SJCRH30 (cell line): ENCODE measurements around the gene PARD6G. TPM values are rescaled to one million over a fixed set of nuclear protein-coding genes. Genes with fewer than 3 reads are reported as not detected.
"Not testable (repeated sequence)": the region's sequence is repeated elsewhere in the genome, so short reads cannot be mapped to it uniquely, and the experiment has no call there.

Source experiments
- DNase-seq, 2 experiments: peaks; one replicate each; pipeline ENCODE4 v3.0.0-alpha.2; 2015 to 2020
- H3K27ac ChIP-seq: fragments of 250-450 bp; sonication (Bioruptor Pico); 2 replicates; pipeline ENCODE4 v1.5.1; 2020; ENCODE audit warnings: mild to moderate bottlenecking, moderate library complexity
- H3K27me3 ChIP-seq: fragments of 250-450 bp; sonication (Bioruptor Pico); 2 replicates; pipeline ENCODE4 v1.5.1; 2020; ENCODE audit warnings: mild to moderate bottlenecking, moderate library complexity
- H3K36me3 ChIP-seq: fragments of 250-450 bp; sonication (Bioruptor Pico); 2 replicates; pipeline ENCODE4 v1.5.1; 2020; ENCODE audit warnings: mild to moderate bottlenecking, moderate library complexity
- H3K4me1 ChIP-seq: fragments of 250-450 bp; sonication (Bioruptor Pico); 2 replicates; pipeline ENCODE4 v1.5.1; 2020; ENCODE audit warnings: mild to moderate bottlenecking, moderate library complexity
- H3K4me3 ChIP-seq: fragments of 250-450 bp; sonication (Bioruptor Pico); 2 replicates; pipeline ENCODE4 v1.5.1; 2020; ENCODE audit warnings: mild to moderate bottlenecking, moderate library complexity
- H3K9me3 ChIP-seq: fragments of 250-450 bp; sonication (Bioruptor Pico); replicated peaks from 2 replicates; pipeline ENCODE4 v1.5.1; 2020; ENCODE audit warnings: mild to moderate bottlenecking, moderate library complexity
- total RNA-seq: library from RNA; depleted of rRNA; stranded (reverse); fragments of >200 nt; shearing (Covaris generic); gene quantifications from 2 replicates; pipeline ENCODE4 v1.2.3, GENCODE V29; 2014

The PARD6G gene
- total RNA-seq, 1 experiment from 2014 or later: 8.2 TPM

GRCh38 chr18:80167931-80168330, 79.4 kb downstream of the PARD6G start:
- DNase-seq: no peak
- Histone ChIP-seq H3K36me3 (no peaks in the 10 kb centered on the region), H3K27me3 (no peaks in the 10 kb centered on the region), H3K27ac (no peak overlapping the region), H3K4me3 (no peak overlapping the region), H3K4me1 (no peaks in the 10 kb centered on the region), H3K9me3 (no peaks in the 10 kb centered on the region)

DNA sequence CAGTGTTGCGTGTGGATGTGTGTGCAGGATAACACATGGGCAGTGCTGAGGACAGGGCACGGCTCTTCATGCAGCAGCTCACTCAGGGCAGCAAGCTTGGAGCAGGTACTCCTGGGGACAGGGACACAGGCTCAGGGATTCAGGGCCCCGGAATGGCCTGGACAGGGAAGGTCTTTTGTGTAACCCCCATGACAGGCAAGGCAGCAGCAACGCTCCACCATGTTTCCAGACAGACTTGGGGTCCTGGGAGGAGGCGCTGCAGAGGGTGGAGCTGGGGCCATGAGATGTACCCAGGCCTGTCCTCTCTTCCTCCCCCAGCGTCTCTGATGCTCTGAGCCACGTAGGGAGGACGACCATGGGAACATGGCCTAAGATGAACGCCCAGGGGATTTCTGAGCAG, 80.0 kb downstream of the PARD6G start:
- H3K27me3 ChIP-seq: no peaks in the 10 kb centered on the region
- no peaks in the 10 kb centered on the region for H3K4me1 ChIP-seq
- DNase-seq: no peak
- no peak overlapping the region for H3K4me3 ChIP-seq
- no peak overlapping the region for H3K27ac ChIP-seq
- H3K36me3 ChIP-seq: no peaks in the 10 kb centered on the region
- H3K9me3 ChIP-seq: no peaks in the 10 kb centered on the region

GRCh38 chr18:80166725-80167124, 80.6 kb downstream of the PARD6G start:
- H3K4me1 ChIP-seq: no peaks in the 10 kb centered on the region
- H3K27ac ChIP-seq: no peak overlapping the region
- H3K27me3 ChIP-seq: no peaks in the 10 kb centered on the region
- H3K9me3 ChIP-seq: no peaks in the 10 kb centered on the region
- DNase-seq: no peak
- H3K36me3 ChIP-seq: no peaks in the 10 kb centered on the region
- no peak overlapping the region for H3K4me3 ChIP-seq

- Histone ChIP-seq H3K4me3 (no peak overlapping the region), H3K9me3 (no peaks in the 10 kb centered on the region), H3K4me1 (no peaks in the 10 kb centered on the region), H3K27ac (no peak overlapping the region), H3K27me3 (no peaks in the 10 kb centered on the region), H3K36me3 (no peaks in the 10 kb centered on the region)
- DNase-seq: no peak
These were observed 81.1 kb downstream of the PARD6G start for GRCh38 chr18:80166240-80166639.

DNA sequence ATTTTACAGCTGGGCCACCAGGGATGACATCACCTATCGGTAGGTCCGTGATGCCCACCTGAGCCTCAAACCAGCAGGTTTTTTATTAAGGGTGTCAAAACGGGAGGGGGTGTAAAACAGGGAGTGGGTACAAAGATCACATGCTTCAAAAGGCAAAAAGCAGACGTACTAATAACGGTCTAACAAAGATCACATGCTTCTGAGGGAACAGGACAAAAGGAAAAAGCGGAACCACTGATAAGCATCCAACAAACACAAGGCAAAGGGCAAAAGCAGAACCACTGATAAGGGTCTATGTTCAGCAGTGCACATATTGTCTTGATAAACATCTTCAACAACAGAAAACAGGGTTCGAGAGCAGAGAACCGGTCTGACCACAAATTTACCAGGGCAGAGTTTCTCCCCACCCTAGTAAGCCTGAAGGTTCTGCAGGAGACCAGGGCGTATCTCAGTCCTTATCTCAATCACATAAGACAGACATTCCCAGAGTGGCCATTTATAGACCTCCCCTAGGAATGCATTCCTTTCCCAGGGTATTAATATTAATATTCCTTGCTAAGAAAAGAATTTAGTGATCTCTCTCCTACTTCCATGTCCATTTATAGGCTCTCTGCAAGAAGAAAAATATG, 82.5 kb downstream of the PARD6G start:
- H3K27ac ChIP-seq, DNase-seq, H3K36me3 ChIP-seq, H3K4me3 ChIP-seq, H3K9me3 ChIP-seq, H3K4me1 ChIP-seq, H3K27me3 ChIP-seq: not testable (repeated sequence)

DNA sequence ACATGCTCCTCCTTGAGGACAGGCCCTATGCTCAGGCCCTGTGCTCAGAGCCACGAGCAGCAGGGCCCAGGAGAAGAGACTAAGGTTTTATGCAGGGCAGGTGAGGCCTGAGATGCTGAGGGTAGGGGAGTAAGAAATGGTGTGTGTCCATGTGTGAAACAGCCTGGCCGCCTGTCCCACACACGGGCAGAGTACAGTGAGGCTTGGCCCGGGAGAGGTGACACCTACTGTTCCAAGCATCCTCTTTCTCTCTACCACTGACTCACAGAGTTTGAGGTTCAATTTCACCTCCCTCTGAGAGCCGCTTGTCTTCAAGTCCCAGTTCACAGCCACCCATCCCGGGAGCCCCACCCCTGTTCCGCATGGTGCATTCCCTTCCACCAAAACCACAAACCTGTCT, 84.1 kb downstream of the PARD6G start:
- Histone ChIP-seq H3K27me3 (no peaks in the 10 kb centered on the region), H3K36me3 (no peaks in the 10 kb centered on the region), H3K4me3 (no peak overlapping the region), H3K9me3 (no peaks in the 10 kb centered on the region), H3K27ac (no peak overlapping the region), H3K4me1 (no peaks in the 10 kb centered on the region)
- DNase-seq: no peak

DNA sequence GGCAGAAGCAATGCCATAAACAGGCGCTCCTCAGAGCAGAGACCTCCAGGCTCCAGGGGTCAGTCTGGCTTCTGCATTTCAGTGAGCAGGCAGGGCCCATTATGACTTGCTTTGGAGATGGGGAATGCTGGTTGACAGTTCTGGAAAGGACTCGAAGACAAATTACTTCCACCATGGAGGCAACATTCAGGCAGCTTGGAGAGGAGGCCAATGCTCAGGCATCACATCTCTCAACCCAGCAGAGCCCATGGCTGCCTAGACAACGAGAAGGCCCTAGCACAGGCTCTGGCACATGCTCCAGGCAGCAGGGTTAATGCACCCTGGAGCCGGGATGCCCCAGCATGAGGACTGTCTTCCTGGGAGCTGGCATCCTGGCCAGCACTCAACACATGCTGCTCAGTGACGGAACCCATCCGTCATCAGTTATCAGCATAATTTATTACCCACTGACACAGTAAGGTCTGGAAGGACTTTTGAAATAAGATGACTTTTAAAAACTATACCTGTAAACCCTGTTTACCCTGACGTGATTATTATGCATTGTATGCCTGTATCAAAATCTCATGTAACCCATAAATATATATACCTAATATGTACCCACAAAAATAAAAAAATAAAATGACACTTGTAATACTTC, 85.4 kb downstream of the PARD6G start:
- H3K4me3 ChIP-seq: no peak overlapping the region
- no peaks in the 10 kb centered on the region for H3K27me3 ChIP-seq
- H3K4me1 ChIP-seq: no peaks in the 10 kb centered on the region
- no peak overlapping the region for H3K27ac ChIP-seq
- DNase-seq: no peak
- H3K36me3 ChIP-seq: no peaks in the 10 kb centered on the region
- H3K9me3 ChIP-seq: no peaks in the 10 kb centered on the region

DNA sequence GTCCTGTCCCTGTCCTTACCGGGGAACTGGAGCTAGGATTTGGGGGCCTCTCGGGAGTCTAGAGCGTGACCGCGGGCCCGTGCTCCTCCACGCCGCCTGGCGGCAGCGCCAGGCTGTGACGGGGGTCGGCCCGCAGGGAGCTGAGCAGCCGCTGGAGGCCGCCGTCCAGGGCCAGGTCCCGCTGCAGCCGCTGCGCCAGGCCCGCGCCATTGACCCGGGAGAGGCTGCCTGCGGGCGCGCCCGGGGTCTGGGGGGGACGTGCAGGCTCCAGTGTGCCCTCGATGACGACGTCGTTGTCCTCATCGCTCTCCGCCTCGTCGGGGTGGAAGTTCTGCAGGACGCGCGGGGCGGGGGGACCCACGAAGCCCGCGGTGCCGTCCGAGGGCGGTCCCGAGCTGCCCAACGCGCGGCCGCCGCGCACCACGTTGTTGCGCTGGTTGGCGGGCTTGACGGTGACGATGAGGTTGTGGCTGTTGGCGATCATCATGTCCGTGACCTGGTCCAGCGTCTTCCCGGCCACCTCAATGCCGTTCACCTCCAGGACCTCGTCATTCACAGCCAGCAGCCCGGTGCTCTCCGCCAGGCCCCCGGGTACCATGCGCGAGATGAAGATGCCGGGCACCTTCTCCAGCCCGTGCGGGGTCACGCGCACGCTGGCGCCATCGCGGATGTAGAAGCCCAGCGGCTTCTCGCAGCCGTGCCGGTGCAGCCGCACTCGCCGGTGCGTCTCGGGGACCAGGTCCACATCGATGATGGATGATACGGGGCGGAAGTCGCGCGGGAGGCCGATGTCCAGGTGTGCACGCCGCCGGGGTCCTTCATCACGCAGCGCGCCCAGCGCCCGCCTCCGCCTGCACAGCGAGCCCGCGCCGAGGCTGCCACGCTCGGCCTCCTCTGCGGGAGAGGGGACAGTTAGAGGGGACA, 87.3 kb downstream of the PARD6G start:
- no peaks in the 10 kb centered on the region for H3K9me3 ChIP-seq
- H3K27ac ChIP-seq: no peak overlapping the region

GRCh38 chr18:80158365-80158764, 88.9 kb downstream of the PARD6G start:
- Histone ChIP-seq H3K4me1 (no peaks in the 10 kb centered on the region), H3K27me3 (no peaks in the 10 kb centered on the region), H3K27ac (no peak overlapping the region), H3K4me3 (no peak overlapping the region), H3K36me3 (no peaks in the 10 kb centered on the region), H3K9me3 (no peaks in the 10 kb centered on the region)
- no peak for DNase-seq

More for the DNA sequence above, 87.3 kb downstream of the PARD6G start:
- Histone ChIP-seq H3K4me1 (no peaks in the 10 kb centered on the region), H3K4me3 (no peak overlapping the region), H3K27me3 (no peaks in the 10 kb centered on the region), H3K36me3 (no peaks in the 10 kb centered on the region)
- no peak for DNase-seq

DNA sequence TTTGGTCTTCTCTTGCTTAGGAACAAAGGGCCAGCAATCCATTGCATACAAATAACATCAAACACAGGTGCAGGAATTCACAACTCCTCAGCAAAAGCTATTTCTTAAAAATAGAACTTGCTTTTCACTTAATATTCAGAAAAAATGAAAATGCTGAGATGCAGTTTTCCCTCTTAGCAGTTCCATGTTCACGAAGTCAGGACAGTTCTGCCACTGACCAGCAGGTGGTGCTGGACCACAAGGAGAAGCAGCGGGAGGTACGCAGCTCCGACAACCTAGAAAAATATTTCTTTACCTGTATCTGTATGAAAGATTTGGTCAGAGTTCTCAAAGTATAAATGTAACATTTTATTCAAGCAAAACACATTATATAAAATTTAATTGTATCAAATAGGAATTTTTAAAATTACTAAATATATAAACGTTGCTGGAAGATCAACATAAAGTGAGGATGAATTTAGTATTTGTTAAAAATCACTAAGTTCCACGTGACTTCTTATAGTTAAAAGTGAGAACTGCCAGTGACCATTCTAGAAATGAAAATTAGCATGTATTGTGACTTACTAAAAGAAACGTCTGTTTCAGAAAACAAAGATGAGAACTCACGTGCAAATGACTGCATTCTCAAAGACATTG, 89.5 kb downstream of the PARD6G start:
- H3K27me3 ChIP-seq: no peaks in the 10 kb centered on the region
- no peak overlapping the region for H3K4me3 ChIP-seq
- peak; percentile 53 to 71 for DNase-seq
- H3K27ac ChIP-seq: no peak overlapping the region
- H3K36me3 ChIP-seq: no peaks in the 10 kb centered on the region
- no peaks in the 10 kb centered on the region for H3K9me3 ChIP-seq
- H3K4me1 ChIP-seq: no peaks in the 10 kb centered on the region

DNA sequence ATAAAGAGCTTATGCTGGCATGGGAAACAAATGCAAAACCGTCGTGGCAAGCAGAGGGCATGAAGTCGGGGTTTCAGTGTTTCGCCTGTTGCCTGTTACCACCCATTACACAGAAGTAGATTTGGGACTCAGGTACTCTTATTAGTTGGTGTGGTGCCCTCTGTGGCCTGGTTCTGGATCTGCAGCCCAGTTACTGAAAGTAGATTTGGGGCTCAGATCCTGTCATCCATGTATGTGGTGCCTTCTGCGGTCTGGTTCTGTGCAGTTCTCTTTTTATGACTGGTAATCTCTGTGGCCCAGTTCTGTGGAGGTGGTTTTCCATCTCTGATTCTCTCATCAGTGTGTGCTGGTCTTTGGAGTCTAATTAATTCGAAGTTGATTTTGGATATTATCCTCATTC, 93.0 kb downstream of the PARD6G start:
- Histone ChIP-seq H3K4me3 (no peak overlapping the region), H3K36me3 (no peaks in the 10 kb centered on the region), H3K9me3 (no peaks in the 10 kb centered on the region), H3K27me3 (no peaks in the 10 kb centered on the region), H3K27ac (no peak overlapping the region), H3K4me1 (no peaks in the 10 kb centered on the region)
- peak in 1 of 2 experiments; percentile 32 for DNase-seq

DNA sequence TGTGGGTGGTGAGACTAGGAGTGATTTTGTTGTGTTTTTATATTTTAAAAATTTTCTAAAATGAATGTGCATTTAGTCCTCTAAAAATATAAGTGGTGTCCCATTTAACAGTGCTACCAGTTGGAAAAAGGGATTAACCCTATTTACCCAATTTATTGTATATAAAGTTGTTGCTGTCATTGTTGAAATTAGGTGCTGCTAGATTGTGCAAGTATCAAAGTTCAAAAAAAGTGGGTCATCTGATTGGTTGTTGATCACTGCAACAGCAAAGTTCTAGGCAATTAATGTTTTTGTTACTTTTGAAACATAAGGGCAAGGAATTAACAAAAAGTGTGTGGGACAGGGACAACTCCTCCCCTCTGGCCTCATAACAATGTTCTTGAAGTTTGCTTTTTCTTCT, 97.6 kb downstream of the PARD6G start:
- Histone ChIP-seq H3K36me3 (no peaks in the 10 kb centered on the region), H3K9me3 (no peaks in the 10 kb centered on the region)

GRCh38 chr18:80148326-80149199, 98.8 kb downstream of the PARD6G start:
- Histone ChIP-seq H3K9me3 (no peaks in the 10 kb centered on the region), H3K4me1 (no peaks in the 10 kb centered on the region), H3K27me3 (no peaks in the 10 kb centered on the region), H3K27ac (no peak overlapping the region), H3K36me3 (no peaks in the 10 kb centered on the region), H3K4me3 (no peak overlapping the region)
- DNase-seq: no peak

More for the DNA sequence above, 97.6 kb downstream of the PARD6G start:
- no peaks in the 10 kb centered on the region for H3K4me1 ChIP-seq
- H3K4me3 ChIP-seq: no peak overlapping the region
- H3K27ac ChIP-seq: no peak overlapping the region
- no peak for DNase-seq
- H3K27me3 ChIP-seq: no peaks in the 10 kb centered on the region
